Chondrocyte (in vitro differentiated cells): ENCODE data around the gene HAUS6. TPM values are rescaled to one million over a fixed set of nuclear protein-coding genes. Genes with fewer than 3 reads are reported as not detected.

Experiments used
- DNase-seq: peaks from one replicate; pipeline ENCODE4 v3.0.0; 2021; ENCODE audit warnings: mixed read lengths, low spot score
- H3K27ac Mint-ChIP-seq: one replicate; pipeline ENCODE4 v1.8.0; 2021; ENCODE audit warnings: mild to moderate bottlenecking, moderate library complexity, mixed read lengths; ENCODE audit not compliant: unreplicated experiment
- H3K27me3 Mint-ChIP-seq: 2 replicates; pipeline ENCODE4 v1.8.0; 2021; ENCODE audit warnings: low read depth, mixed read lengths
- H3K36me3 Mint-ChIP-seq: 2 replicates; pipeline ENCODE4 v1.8.0; 2021; ENCODE audit warnings: low read depth, mixed read lengths
- H3K4me1 Mint-ChIP-seq: 2 replicates; pipeline ENCODE4 v1.8.0; 2021; ENCODE audit warnings: low read depth, mild to moderate bottlenecking, mixed read lengths
- H3K4me3 Mint-ChIP-seq: one replicate; pipeline ENCODE4 v1.8.0; 2021; ENCODE audit warnings: mild to moderate bottlenecking, moderate library complexity, mixed read lengths; ENCODE audit not compliant: unreplicated experiment
- H3K9me3 Mint-ChIP-seq: 2 replicates; pipeline ENCODE4 v1.8.0; 2021; ENCODE audit warnings: low read depth, mixed read lengths
- CTCF ChIP-seq: fragments of 200-600 bp; sonication (generic); IDR thresholded peaks from 2 replicates; pipeline ENCODE4 v1.5.0; 2021; ENCODE audit warnings: antibody characterized with exemption, mild to moderate bottlenecking, moderate library complexity
- total RNA-seq: library from RNA; stranded (reverse); gene quantifications from 3 replicates; pipeline ENCODE4 v1.2.1, GENCODE V29; 2021

HAUS6 gene
- total RNA-seq, 1 donor from 2014 or later: 6.1 TPM

DNA sequence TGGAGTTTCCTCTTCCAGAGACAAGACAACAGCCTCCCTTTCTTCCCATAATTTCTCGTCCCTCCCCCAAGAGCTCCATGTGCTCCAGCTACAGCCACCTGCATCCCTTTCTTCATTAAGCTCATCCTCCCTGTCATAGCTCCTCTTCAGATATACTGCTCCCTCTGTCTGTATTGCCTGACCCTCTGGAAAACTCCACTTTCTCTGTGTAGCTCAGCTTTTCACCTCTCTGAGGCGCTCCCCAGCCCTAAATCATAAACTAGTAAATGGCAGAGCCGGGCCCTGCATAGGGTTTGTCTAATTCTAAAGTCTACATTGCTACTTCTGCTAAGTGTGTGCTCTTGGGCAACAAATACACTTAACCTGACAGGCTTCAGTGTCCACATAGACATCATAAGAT is 33.4 kb upstream of the HAUS6 start:
- H3K9me3 Mint-ChIP-seq: no peaks in the 10 kb centered on the region
- H3K27me3 Mint-ChIP-seq: no peaks in the 10 kb centered on the region
- DNase-seq: no peak
- H3K4me3 Mint-ChIP-seq: no peak overlapping the region
- TF ChIP-seq CTCF: no peak
- no peaks in the 10 kb centered on the region for H3K36me3 Mint-ChIP-seq
- H3K27ac Mint-ChIP-seq: no peak overlapping the region
- H3K4me1 Mint-ChIP-seq: peaks cover 5% of the 10 kb centered on the region

- no peak overlapping the region for H3K4me3 Mint-ChIP-seq
Measured at GRCh38 chr9:19133549-19134345, 31.0 kb upstream of the HAUS6 start.

DNA sequence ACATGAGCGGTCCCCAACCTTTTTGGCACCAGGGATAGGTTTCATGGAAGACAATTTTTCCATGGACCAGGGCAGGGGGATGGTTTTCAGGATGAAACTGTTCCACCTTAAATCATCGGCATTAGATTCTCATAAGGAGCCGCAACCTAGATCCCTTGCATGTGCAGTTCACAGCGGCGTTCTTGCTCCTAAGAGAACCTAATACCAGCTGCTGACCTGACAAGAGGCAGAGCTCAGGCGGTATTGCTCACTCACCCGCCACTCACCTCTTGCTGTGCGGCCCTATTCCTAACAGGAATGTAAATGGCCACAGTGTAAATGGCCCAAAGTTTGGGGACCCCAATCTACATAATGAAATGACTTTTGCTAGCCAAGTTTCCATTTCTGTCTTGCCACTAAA is 27.7 kb upstream of the HAUS6 start:
- H3K36me3 Mint-ChIP-seq: no peaks in the 10 kb centered on the region
- no peak for TF ChIP-seq CTCF
- H3K4me3 Mint-ChIP-seq: no peak overlapping the region
- H3K9me3 Mint-ChIP-seq: no peaks in the 10 kb centered on the region
- no peaks in the 10 kb centered on the region for H3K27me3 Mint-ChIP-seq
- no peak for DNase-seq
- no peak overlapping the region for H3K27ac Mint-ChIP-seq
- peaks cover 35% of the 10 kb centered on the region for H3K4me1 Mint-ChIP-seq

More at GRCh38 chr9:19133549-19134345, 31.0 kb upstream of the HAUS6 start:
- no peak for TF ChIP-seq CTCF
- no peak overlapping the region for H3K27ac Mint-ChIP-seq
- H3K4me1 Mint-ChIP-seq: peaks cover 23% of the 10 kb centered on the region
- H3K27me3 Mint-ChIP-seq: no peaks in the 10 kb centered on the region
- no peaks in the 10 kb centered on the region for H3K36me3 Mint-ChIP-seq
- H3K9me3 Mint-ChIP-seq: no peaks in the 10 kb centered on the region
- DNase-seq: no peak

DNA sequence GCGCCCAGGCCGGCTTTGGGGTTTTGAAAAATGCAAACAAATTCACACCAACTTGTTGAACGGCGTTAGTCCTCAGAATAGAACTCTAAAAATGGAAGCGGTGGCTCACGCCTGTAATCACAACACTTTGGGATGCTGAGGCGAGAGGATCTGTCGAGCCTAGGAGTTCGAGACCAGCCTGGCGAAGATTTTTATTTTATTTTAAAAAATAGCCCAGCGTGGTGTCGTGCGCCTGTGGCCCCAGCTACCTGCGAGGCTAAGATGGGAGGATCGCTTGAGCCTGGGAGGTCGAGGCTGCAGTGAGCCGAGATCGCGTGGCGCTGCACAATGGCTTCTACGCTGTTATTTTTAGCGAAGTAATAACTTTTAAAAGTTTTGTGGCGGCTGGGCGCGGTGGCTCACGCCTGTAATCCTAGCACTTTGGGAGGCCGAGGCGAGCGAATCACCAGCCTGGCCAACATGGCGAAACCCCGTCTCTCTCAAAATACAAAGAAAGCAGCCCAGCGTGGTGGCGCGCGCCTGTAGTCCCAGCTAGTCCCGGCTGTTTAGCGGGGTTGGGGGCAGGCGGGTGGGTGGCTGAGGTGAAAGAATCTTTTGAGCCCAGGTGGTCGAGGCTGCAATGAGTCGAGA is 25.3 kb upstream of the HAUS6 start:
- TF ChIP-seq CTCF: no peak
- no peaks in the 10 kb centered on the region for H3K27me3 Mint-ChIP-seq
- H3K27ac Mint-ChIP-seq: peak overlapping the region; percentile 95
- peak; percentile 43 for DNase-seq
- peak overlapping the region; percentile 85 for H3K4me3 Mint-ChIP-seq
- peaks cover 43% of the 10 kb centered on the region for H3K4me1 Mint-ChIP-seq
- peaks cover 5% of the 10 kb centered on the region for H3K36me3 Mint-ChIP-seq
- no peaks in the 10 kb centered on the region for H3K9me3 Mint-ChIP-seq

DNA sequence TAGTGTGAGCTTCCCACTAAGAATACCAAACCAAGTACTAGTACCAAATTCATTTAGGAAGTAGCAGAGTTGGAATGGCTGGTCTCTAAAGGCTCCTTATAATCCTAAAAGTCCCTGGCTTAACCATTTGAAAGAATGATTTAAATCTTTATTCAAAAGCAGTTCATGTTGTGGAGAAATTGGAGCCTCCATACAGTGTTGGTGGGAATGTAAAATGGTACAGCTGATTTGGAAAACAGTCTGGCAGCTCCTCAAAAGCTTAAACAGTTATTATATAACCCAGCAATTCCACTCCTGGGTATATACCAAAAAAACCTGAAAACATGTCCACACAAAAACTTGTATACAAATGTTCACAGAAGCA is 21.7 kb upstream of the HAUS6 start:
- H3K27ac Mint-ChIP-seq: no peak overlapping the region
- H3K9me3 Mint-ChIP-seq: no peaks in the 10 kb centered on the region
- peaks cover 20% of the 10 kb centered on the region for H3K36me3 Mint-ChIP-seq
- no peak for TF ChIP-seq CTCF
- H3K27me3 Mint-ChIP-seq: no peaks in the 10 kb centered on the region
- peaks cover 39% of the 10 kb centered on the region for H3K4me1 Mint-ChIP-seq
- H3K4me3 Mint-ChIP-seq: no peak overlapping the region
- no peak for DNase-seq
